ENCODE results near the gene MANSC1. TPM values are rescaled to one million over a fixed set of nuclear protein-coding genes. Genes with fewer than 3 reads are reported as not detected.

Gene MANSC1
- 10 to 100 TPM in 2 of 4 donors, 1 to 10 TPM in 2; 5.1 to 34.4 (median 16.9) TPM for total RNA-seq

GRCh38 chr12:12349711-12350665, at the start of gene MANSC1:
Gene MANSC1 (minus strand): TSS chr12:12350242. CDS start chr12:12343314, 6,928 bp downstream.
- Histone ChIP-seq H3K4me1 (no peaks in the 10 kb centered on the region), H3K27me3 (no peaks in the 10 kb centered on the region), H3K4me3 (peak within 1 kb of the TSS; percentile 62 to 73), H3K27ac (peak within 1 kb of the TSS; percentile 82 to 83), H3K36me3 (no peaks in the 10 kb centered on the region), H3K9me3 (no peaks in the 10 kb centered on the region)
- intact Hi-C loops (cut with DNase I; ENCODE audit: low total_unique reads): no loop called here
- TF ChIP-seq, protein P1, sequence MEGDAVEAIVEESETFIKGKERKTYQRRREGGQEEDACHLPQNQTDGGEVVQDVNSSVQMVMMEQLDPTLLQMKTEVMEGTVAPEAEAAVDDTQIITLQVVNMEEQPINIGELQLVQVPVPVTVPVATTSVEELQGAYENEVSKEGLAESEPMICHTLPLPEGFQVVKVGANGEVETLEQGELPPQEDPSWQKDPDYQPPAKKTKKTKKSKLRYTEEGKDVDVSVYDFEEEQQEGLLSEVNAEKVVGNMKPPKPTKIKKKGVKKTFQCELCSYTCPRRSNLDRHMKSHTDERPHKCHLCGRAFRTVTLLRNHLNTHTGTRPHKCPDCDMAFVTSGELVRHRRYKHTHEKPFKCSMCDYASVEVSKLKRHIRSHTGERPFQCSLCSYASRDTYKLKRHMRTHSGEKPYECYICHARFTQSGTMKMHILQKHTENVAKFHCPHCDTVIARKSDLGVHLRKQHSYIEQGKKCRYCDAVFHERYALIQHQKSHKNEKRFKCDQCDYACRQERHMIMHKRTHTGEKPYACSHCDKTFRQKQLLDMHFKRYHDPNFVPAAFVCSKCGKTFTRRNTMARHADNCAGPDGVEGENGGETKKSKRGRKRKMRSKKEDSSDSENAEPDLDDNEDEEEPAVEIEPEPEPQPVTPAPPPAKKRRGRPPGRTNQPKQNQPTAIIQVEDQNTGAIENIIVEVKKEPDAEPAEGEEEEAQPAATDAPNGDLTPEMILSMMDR (IDR thresholded peaks at IDR 0.05): peak in 3 of 4 experiments; percentile 42 to 48 (median 48)
- TF ChIP-seq POLR2A (IDR thresholded peaks at IDR 0.05): peak; percentile 14 to 63
- peak; percentile 61 to 64 for DNase-seq

- H3K4me1 ChIP-seq: peaks cover 0 to 17% of the 10 kb centered on the region in 2 donors
- TF ChIP-seq, protein P1 (IDR thresholded peaks at IDR 0.05): no peak
- TF ChIP-seq POLR2A (IDR thresholded peaks at IDR 0.05): no peak
- H3K27ac ChIP-seq: peak overlapping the region; percentile 92 to 98
- H3K27me3 ChIP-seq: no peaks in the 10 kb centered on the region
- intact Hi-C loops (cut with DNase I; ENCODE audit: low total_unique reads): no loop called here
- H3K4me3 ChIP-seq: no peak overlapping the region
- H3K36me3 ChIP-seq: no peaks in the 10 kb centered on the region
- no peak for DNase-seq
- no peaks in the 10 kb centered on the region for H3K9me3 ChIP-seq
Observed at GRCh38 chr12:12399161-12399560, 49.1 kb upstream of the MANSC1 start.

DNA sequence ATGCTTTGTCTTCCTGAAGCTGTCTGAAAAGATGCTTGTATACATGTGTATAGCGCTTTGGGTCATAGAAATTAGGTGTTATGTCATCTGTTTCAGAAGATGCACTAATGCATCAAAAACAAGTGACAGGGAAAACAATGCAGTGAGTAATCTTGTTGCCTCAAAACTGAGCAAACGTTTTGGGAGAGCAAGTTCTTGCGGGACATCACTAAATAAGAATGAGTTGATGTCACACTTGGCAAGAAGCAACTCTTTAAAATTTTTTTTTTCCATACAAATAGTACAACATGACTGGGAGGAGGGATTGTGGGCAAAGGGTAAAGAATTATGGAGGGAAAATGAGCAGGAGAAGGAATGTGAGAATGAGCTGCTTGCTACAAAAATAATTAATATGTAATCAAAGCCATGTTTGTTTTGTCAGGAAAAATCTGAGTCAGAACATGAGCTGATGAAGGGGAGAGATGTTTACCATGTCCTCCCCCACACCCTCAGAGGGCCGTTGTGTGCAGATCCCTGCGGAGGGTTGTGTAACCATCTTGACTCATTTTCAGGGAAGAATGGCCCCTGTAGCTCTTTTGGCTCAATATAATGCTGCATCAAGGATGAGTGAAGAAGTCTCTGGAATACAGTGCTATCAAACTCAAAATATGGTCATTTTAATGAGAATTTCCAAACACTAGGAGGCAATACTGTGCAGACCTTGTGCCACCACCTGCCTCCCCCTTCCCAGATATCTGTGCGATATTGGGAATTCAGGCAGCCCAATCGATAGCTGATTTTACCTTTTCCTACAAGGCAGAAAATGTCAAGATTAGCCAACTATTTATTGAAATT, 48.2 kb upstream of the MANSC1 start:
- H3K27ac ChIP-seq: peak overlapping the region; percentile 92 to 98
- no peak overlapping the region for H3K4me3 ChIP-seq
- H3K27me3 ChIP-seq: no peaks in the 10 kb centered on the region
- H3K4me1 ChIP-seq: peaks cover 0 to 11% of the 10 kb centered on the region in 2 donors
- DNase-seq: peak; percentile 83 to 97
- peak in 1 of 2 donors; percentile 9 for TF ChIP-seq POLR2A (IDR thresholded peaks at IDR 0.05)
- TF ChIP-seq, protein P1 (IDR thresholded peaks at IDR 0.05): peak in 2 of 4 experiments; percentile 10 to 18
- H3K36me3 ChIP-seq: no peaks in the 10 kb centered on the region
- intact Hi-C loops (cut with DNase I; ENCODE audit: low total_unique reads): no loop called here
- H3K9me3 ChIP-seq: no peaks in the 10 kb centered on the region

GRCh38 chr12:12397184-12397583, 47.1 kb upstream of the MANSC1 start:
- intact Hi-C loops (cut with DNase I; ENCODE audit: low total_unique reads): no loop called here
- H3K27ac ChIP-seq: peak overlapping the region; percentile 92 to 98

More at GRCh38 chr12:12397184-12397583, 47.1 kb upstream of the MANSC1 start:
- DNase-seq: no peak
- no peaks in the 10 kb centered on the region for H3K9me3 ChIP-seq
- H3K27me3 ChIP-seq: no peaks in the 10 kb centered on the region
- TF ChIP-seq, protein P1 (IDR thresholded peaks at IDR 0.05): no peak
- no peak for TF ChIP-seq POLR2A (IDR thresholded peaks at IDR 0.05)
- no peaks in the 10 kb centered on the region for H3K36me3 ChIP-seq
- H3K4me1 ChIP-seq: peaks cover 0 to 11% of the 10 kb centered on the region in 2 donors
- H3K4me3 ChIP-seq: no peak overlapping the region

Data from uterus (tissue), 4 donors.